K562 (cell line): ENCODE results near the gene LRIT3. TPM values are rescaled to one million over a fixed set of nuclear protein-coding genes. Genes with fewer than 3 reads are reported as not detected.

Source experiments
- CEBPG ChIP-seq, 3 experiments: fragments of 200-800 bp in 1 of 3; sonication (Bioruptor generic) in 1 of 3; sonication (generic) in 1 of 3; formaldehyde crosslinking in 1 of 3; IDR thresholded peaks in 2 of 3; conservative IDR thresholded peaks in 1 of 3; 2 replicates each; pipeline versions ENCODE4 v1.6.1 to v1.8.0; 2016 to 2022; ENCODE audit warnings: missing compliant biosample characterization in 2 of 3, missing genetic modification characterization in 2 of 3, mild to moderate bottlenecking in 1 of 3, missing genetic modification reagents in 1 of 3
- IRF2 ChIP-seq: sonication (generic); formaldehyde crosslinking; IDR thresholded peaks from 2 replicates; pipeline ENCODE4 v1.8.1; 2022; ENCODE audit warnings: mild to moderate bottlenecking, missing genetic modification reagents
- JUN ChIP-seq, 2 experiments: sonication (generic) in 1 of 2; formaldehyde crosslinking in 1 of 2; IDR thresholded peaks; 2 replicates each; pipeline versions ENCODE4 v1.6.1 to v1.8.0; 2012 to 2022; ENCODE audit warnings: borderline replicate concordance in 2 of 2, mild to moderate bottlenecking in 2 of 2, improper control_type of control experiment in 1 of 2, low read depth in 1 of 2, low read length in 1 of 2, missing genetic modification reagents in 1 of 2
- MECOM ChIP-seq: fragments of 250-450 bp; sonication (Bioruptor Pico); IDR thresholded peaks from 2 replicates; pipeline ENCODE4 v1.8.0; 2022; ENCODE audit warnings: inconsistent platforms
- MTA3 ChIP-seq: fragments of 450-650 bp; formaldehyde crosslinking; IDR thresholded peaks from 2 replicates; pipeline ENCODE4 v1.6.1; 2017; ENCODE audit warnings: mild to moderate bottlenecking, borderline replicate concordance
- NFRKB ChIP-seq: fragments of 450-650 bp; IDR thresholded peaks from 2 replicates; pipeline ENCODE4 v1.6.1; 2016; ENCODE audit warnings: low read depth
- PREB ChIP-seq: sonication (generic); formaldehyde crosslinking; IDR thresholded peaks from 2 replicates; pipeline ENCODE4 v1.8.1; 2023; ENCODE audit warnings: mild to moderate bottlenecking, missing genetic modification reagents
- SETDB1 ChIP-seq: IDR thresholded peaks from one replicate; pipeline ENCODE4 v1.6.1; 2012; ENCODE audit warnings: low read length, control low read depth, inconsistent platforms
- YY1 ChIP-seq, 3 experiments: IDR thresholded peaks; 2 replicates each; pipeline ENCODE4 v1.6.1; 2011; ENCODE audit warnings: low read length in 2 of 3, mild to moderate bottlenecking in 2 of 3, moderate library complexity in 2 of 3, borderline replicate concordance in 1 of 3, control low read depth in 1 of 3, low read depth in 1 of 3; ENCODE audit not compliant: insufficient read depth in 3 of 3, insufficient replicate concordance in 2 of 3, control insufficient read depth in 1 of 3, insufficient read length in 1 of 3; ENCODE audit errors: extremely low read depth in 1 of 3
- ZNF146 ChIP-seq: IDR thresholded peaks from one replicate; pipeline ENCODE4 v1.6.1; 2018; ENCODE audit warnings: missing compliant biosample characterization; ENCODE audit not compliant: unreplicated experiment
- ZNF785 ChIP-seq: fragments of 250-450 bp; sonication (Bioruptor Pico); IDR thresholded peaks from 2 replicates; pipeline ENCODE4 v1.4.0; 2020; ENCODE audit warnings: mild to moderate bottlenecking
- polyA plus RNA-seq, 8 experiments: library from polyadenylated mRNA; depleted of rRNA in 4 of 8; stranded (reverse) in 5 of 8; unstranded in 3 of 8; fragments of >200 nt; fragmentation: Nextera tagmentation in 2 of 8; fragmentation: Illumina TruSeq in 1 of 8; extraction: Ambion mirVana in 2 of 8; extraction: Trizol in 1 of 8; gene quantifications; 2 replicates each; pipeline versions ENCODE4 v1.2.1 to v1.2.3, GENCODE V29; 2011 to 2014; ENCODE audit warnings: inconsistent platforms in 1 of 8, missing spikeins in 1 of 8
- total RNA-seq, 7 experiments: library from RNA; depleted of rRNA in 6 of 7; stranded (reverse); fragments of >200 nt in 6 of 7; fragmentation: Illumina TruSeq in 2 of 7; extraction: Trizol in 2 of 7; gene quantifications; 2 replicates each; pipeline versions ENCODE4 v1.2.1 to v1.2.3, GENCODE V29; 2011 to 2021; ENCODE audit warnings: low replicate concordance in 1 of 7
- TF ChIP-seq, protein P1 (sequence below): fragments of 450-650 bp; formaldehyde crosslinking; conservative IDR thresholded peaks from 2 replicates; pipeline ENCODE4 v1.4.0; 2022; ENCODE audit warnings: mild to moderate bottlenecking, missing genetic modification characterization
- TF ChIP-seq, protein P2 (sequence below), 2 experiments: fragments of 450-650 bp; IDR thresholded peaks; 2 replicates each; pipeline ENCODE4 v1.6.1; 2016; ENCODE audit warnings: mild to moderate bottlenecking in 2 of 2, borderline replicate concordance in 1 of 2, low read depth in 1 of 2, moderate library complexity in 1 of 2

The LRIT3 gene
- total and polyA plus RNA-seq, 9 of the 15 experiments (the other 6 are each of a cell fraction or from before 2014, with no cell fraction given), result 0.04 to 0.10 (median 0.04) TPM; not detected in 4

- TF ChIP-seq YY1 (IDR thresholded peaks at IDR 0.05; ENCODE audit: borderline replicate concordance in 1 of 3, control insufficient read depth in 1 of 3, extremely low read depth in 1 of 3, insufficient read depth in 3 of 3, insufficient read length in 1 of 3, insufficient replicate concordance in 2 of 3, low read depth in 1 of 3, low read length in 2 of 3) (peak in 2 of 3 experiments; percentile 73 to 86), CEBPG (CRISPR knock-in tag; IDR thresholded peaks at IDR 0.05) (no peak), CEBPG (tag; conservative IDR thresholded peaks at IDR 0.05 in 1 of 2, IDR thresholded peaks at IDR 0.05 in 1 of 2) (no peak), PREB (CRISPR knock-in tag) (peak; percentile 88; the same call in 1 of the 2 replicates), JUN (IDR thresholded peaks at IDR 0.05; ENCODE audit: borderline replicate concordance, low read depth, low read length) (peak; percentile 14; the same call in 1 of the 2 replicates), JUN (CRISPR knock-in tag; IDR thresholded peaks at IDR 0.05; ENCODE audit: borderline replicate concordance) (no peak), MTA3 (peak; percentile 71), NFRKB (peak; percentile 70; the same call in 1 of the 2 replicates), ZNF146 (no peak), ZNF785 (CRISPR knock-in tag) (no peak), IRF2 (CRISPR knock-in tag) (no peak), MECOM (CRISPR knock-in tag) (no peak), SETDB1 (no peak)
- TF ChIP-seq, protein P1, sequence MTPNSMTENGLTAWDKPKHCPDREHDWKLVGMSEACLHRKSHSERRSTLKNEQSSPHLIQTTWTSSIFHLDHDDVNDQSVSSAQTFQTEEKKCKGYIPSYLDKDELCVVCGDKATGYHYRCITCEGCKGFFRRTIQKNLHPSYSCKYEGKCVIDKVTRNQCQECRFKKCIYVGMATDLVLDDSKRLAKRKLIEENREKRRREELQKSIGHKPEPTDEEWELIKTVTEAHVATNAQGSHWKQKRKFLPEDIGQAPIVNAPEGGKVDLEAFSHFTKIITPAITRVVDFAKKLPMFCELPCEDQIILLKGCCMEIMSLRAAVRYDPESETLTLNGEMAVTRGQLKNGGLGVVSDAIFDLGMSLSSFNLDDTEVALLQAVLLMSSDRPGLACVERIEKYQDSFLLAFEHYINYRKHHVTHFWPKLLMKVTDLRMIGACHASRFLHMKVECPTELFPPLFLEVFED (CRISPR knock-in tag), result no peak
- TF ChIP-seq, protein P2, sequence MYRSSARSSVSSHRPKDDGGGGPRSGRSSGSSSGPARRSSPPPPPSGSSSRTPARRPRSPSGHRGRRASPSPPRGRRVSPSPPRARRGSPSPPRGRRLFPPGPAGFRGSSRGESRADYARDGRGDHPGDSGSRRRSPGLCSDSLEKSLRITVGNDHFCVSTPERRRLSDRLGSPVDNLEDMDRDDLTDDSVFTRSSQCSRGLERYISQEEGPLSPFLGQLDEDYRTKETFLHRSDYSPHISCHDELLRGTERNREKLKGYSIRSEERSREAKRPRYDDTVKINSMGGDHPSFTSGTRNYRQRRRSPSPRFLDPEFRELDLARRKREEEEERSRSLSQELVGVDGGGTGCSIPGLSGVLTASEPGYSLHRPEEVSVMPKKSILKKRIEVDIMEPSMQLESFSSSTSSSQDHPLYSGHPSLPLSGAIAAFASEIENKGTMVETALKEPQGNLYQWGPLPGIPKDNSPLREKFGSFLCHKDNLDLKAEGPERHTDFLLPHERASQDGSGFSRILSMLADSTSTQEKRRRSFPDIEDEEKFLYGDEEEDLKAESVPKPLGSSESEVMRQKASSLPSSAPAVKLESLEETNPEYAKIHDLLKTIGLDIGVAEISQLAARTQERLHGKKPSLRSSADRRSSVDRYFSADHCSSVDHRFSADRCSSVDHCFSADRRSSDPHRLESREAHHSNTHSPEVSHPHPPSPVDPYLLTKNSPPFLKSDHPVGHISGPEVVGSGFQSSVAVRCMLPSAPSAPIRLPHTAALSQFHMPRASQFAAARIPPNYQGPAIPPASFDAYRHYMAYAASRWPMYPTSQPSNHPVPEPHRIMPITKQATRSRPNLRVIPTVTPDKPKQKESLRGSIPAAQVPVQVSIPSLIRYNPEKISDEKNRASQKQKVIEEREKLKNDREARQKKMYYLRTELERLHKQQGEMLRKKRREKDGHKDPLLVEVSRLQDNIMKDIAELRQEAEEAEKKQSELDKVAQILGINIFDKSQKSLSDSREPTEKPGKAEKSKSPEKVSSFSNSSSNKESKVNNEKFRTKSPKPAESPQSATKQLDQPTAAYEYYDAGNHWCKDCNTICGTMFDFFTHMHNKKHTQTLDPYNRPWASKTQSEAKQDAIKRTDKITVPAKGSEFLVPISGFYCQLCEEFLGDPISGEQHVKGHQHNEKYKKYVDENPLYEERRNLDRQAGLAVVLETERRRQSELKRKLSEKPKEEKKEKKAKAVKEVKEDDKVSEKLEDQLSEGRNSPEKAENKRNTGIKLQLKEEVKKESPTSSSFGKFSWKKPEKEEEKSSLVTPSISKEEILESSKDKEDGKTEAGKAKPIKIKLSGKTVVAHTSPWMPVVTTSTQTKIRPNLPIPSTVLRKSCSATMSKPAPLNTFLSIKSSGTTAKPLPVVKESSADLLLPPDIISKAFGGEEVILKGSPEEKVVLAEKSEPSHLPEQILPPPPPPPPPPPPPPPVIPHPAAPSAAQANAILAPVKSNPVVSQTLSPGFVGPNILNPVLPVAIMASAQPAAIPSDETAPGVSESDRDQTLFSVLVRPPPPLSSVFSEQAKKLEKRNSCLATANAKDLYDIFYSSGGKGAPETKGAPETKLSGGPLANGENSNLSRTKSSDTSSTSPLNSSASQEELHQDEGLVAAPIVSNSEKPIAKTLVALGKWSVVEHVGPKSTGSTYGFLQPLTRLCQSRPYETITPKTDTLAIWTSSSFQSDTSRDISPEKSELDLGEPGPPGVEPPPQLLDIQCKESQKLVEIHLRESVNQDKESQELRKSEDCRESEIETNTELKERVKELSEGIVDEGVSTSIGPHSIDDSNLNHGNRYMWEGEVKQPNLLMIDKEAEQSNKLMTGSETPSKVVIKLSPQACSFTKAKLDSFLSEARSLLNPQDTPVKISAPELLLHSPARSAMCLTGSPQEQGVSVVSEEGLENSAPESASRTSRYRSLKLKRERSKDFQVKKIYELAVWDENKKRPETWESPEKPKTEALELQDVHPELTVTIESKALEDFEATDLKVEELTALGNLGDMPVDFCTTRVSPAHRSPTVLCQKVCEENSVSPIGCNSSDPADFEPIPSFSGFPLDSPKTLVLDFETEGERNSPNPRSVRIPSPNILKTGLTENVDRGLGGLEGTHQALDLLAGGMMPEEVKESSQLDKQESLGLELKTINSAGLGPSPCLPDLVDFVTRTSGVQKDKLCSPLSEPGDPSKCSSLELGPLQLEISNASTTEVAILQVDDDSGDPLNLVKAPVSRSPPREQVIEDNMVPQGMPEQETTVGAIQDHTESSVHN (IDR thresholded peaks at IDR 0.05; ENCODE audit: borderline replicate concordance in 1 of 2, low read depth in 1 of 2), result 0 out of 4 replicates have a peak, but pooled peaks of 1 of the 2 experiments have one; percentile 20
Measured at GRCh38 chr4:109815151-109816081, 32.5 kb upstream of the LRIT3 start, which contains the start of gene GAR1 (continued).
